ENCODE results near the gene ATAD3A.

DNA sequence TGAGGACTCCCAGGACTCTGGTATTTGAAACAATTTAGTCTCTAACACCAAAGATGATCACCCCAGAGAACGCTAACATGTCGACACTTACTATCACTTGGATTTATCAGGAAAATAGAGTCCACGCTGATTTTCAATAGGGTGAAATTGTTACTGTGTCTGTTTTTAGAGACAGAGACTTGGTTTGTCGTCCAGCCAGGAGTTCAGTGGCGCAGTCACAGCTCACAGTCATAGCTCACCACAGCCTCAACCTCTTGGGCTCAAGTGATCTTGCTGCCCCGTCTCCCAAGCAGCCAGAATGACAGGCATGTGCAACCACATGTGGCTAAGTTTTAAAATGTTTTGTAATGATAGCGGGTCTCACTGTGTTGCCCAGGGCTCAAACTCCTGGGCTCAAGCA, 57.4 kb downstream of the ATAD3A start:
- TF ChIP-seq CTCF (conservative IDR thresholded peaks at IDR 0.05 in 1 of 2, IDR thresholded peaks at IDR 0.05 in 1 of 2; ENCODE audit: extremely low read depth in 1 of 2, insufficient read depth in 1 of 2, low read depth in 1 of 2, low read length in 2 of 2) (no peak), EZH2 (IDR thresholded peaks at IDR 0.05; ENCODE audit: borderline replicate concordance, low read length) (no peak)

All from mammary epithelial cell (primary cell).